ENCODE data around the gene OR5K1.

OR5K1 gene
- 0 reads per million in 2 donors for total RNA-seq

- DNase-seq, result no peak
These were observed at the start of gene OR5K1 for GRCh38 chr3:98462901-98463300. TSS of gene OR5K1 (plus strand) at chr3:98463201. CDS start at chr3:98469577, 6,376 bp downstream.

- DNase-seq, result no peak
These were observed 30.4 kb upstream of the OR5K1 start for GRCh38 chr3:98432575-98432974.

GRCh38 chr3:98433764-98434163 is 29.2 kb upstream of the OR5K1 start:
- DNase-seq, result no peak

GRCh38 chr3:98434412-98434811 is 28.6 kb upstream of the OR5K1 start:
- DNase-seq, result no peak

- DNase-seq, result no peak
These were observed 22.7 kb upstream of the OR5K1 start for GRCh38 chr3:98440283-98440682.

- DNase-seq, result no peak
These were observed 17.0 kb upstream of the OR5K1 start for GRCh38 chr3:98445949-98446406.

GRCh38 chr3:98449606-98450193 is 13.3 kb upstream of the OR5K1 start:
- no peak for DNase-seq

- no peak for DNase-seq
These were observed 12.6 kb upstream of the OR5K1 start for GRCh38 chr3:98450372-98450771.

GRCh38 chr3:98453827-98454226 is 9.2 kb upstream of the OR5K1 start:
- no peak for DNase-seq

GRCh38 chr3:98454929-98455328 is 8.1 kb upstream of the OR5K1 start:
- DNase-seq, result no peak

- DNase-seq, result no peak
These were observed 5.5 kb upstream of the OR5K1 start for GRCh38 chr3:98457543-98457942.

GRCh38 chr3:98460220-98460619 is 2.8 kb upstream of the OR5K1 start:
- no peak for DNase-seq

GRCh38 chr3:98482717-98483482 is 19.9 kb downstream of the OR5K1 start:
- DNase-seq, result no peak

- no peak for DNase-seq
These were observed 20.6 kb downstream of the OR5K1 start for GRCh38 chr3:98483626-98484025.

GRCh38 chr3:98497381-98497780 is 34.4 kb downstream of the OR5K1 start, which contains the start of gene OR5K2:
TSS of gene OR5K2 (plus strand) at chr3:98497681. CDS start at chr3:98497681, 0 bp downstream.
- DNase-seq, result no peak

- no peak for DNase-seq
These were observed 37.0 kb downstream of the OR5K1 start for GRCh38 chr3:98500019-98500418.

- no peak for DNase-seq
These were observed 38.3 kb downstream of the OR5K1 start for GRCh38 chr3:98501270-98501669.

GRCh38 chr3:98501863-98502576 is 39.0 kb downstream of the OR5K1 start:
- no peak for DNase-seq

GRCh38 chr3:98504539-98504938 is 41.5 kb downstream of the OR5K1 start:
- no peak for DNase-seq

GRCh38 chr3:98508582-98508981 is 45.6 kb downstream of the OR5K1 start:
- DNase-seq, result no peak

GRCh38 chr3:98512576-98512975 is 49.6 kb downstream of the OR5K1 start:
- DNase-seq, result no peak

GRCh38 chr3:98513091-98513511 is 50.1 kb downstream of the OR5K1 start:
- no peak for DNase-seq

GRCh38 chr3:98513736-98514135 is 50.7 kb downstream of the OR5K1 start:
- DNase-seq, result no peak

GRCh38 chr3:98514948-98515347 is 51.9 kb downstream of the OR5K1 start:
- DNase-seq, result no peak
